AG09319 (cell line): Measurements from ENCODE around the gene MINAR1.

Experiments
- DNase-seq: peaks from one replicate; pipeline ENCODE4 v3.0.0-alpha.2; 2010; ENCODE audit warnings: low read depth; ENCODE audit errors: extremely low read depth
- TF ChIP-seq, protein P1 (sequence below): IDR thresholded peaks from 2 replicates; pipeline ENCODE4 v1.5.1; 2011; ENCODE audit warnings: low read depth, mild to moderate bottlenecking, inconsistent platforms, low read length, moderate library complexity

Gene MINAR1

DNA sequence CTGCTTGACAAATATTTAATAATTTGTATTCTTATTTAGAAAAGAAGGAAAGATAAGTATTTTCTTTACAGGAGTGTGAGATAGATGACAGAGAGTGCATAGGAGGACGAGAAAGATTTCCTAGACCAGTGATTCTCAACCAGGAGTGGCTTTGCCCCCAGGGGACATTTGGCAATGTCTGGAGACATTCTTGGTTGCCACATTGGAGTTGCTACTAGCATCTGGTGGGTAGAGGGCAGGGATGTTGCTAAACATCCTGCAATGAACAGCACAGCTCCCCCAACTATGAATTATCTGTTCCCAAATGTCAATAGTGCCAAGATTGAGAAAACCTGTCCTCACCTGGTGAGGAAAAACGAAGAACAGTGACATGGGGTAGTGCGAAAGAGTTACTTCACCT is 30.8 kb upstream of the MINAR1 start:
- DNase-seq, result no peak
- TF ChIP-seq, protein P1, sequence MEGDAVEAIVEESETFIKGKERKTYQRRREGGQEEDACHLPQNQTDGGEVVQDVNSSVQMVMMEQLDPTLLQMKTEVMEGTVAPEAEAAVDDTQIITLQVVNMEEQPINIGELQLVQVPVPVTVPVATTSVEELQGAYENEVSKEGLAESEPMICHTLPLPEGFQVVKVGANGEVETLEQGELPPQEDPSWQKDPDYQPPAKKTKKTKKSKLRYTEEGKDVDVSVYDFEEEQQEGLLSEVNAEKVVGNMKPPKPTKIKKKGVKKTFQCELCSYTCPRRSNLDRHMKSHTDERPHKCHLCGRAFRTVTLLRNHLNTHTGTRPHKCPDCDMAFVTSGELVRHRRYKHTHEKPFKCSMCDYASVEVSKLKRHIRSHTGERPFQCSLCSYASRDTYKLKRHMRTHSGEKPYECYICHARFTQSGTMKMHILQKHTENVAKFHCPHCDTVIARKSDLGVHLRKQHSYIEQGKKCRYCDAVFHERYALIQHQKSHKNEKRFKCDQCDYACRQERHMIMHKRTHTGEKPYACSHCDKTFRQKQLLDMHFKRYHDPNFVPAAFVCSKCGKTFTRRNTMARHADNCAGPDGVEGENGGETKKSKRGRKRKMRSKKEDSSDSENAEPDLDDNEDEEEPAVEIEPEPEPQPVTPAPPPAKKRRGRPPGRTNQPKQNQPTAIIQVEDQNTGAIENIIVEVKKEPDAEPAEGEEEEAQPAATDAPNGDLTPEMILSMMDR, result no peak

DNA sequence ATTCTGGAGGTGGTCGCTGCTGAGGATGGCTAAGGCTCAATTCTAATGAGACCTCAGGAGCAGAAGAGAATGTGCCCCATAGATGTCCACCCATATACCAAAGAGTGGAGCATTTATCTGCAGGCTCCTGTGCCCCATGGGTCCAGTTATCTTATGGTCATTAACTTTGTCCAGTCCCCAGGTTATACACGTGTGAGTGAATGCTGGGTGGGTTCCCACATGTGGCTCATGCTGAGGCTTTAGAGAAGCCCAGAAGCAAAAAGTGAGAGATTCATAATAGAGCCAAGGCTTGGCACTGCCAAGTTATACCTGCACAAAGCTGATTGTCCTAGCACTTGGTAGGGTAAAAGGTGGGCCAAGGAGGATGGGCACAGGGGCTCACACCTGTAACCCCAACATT is 30.0 kb upstream of the MINAR1 start:
- DNase-seq, result no peak
- TF ChIP-seq, protein P1, result no peak

DNA sequence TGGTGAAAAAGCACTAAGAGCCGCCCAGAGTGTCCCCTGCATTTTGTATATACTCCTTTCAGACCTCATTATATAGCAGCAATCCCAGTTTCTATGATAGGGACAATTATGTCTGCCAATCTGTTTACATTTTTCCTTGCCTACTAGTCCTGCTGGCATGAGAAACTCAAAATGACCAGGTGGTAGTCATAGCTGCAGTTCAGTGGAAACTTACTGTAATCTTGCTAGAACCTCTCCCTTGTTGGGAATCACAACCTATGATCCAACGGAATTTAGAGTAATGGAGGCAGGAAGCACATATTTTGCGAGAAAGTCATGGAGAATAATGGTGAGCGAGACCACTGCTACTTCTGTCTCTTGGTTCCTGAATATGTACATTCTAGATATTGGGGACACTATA is 28.6 kb upstream of the MINAR1 start:
- TF ChIP-seq, protein P1, result no peak
- no peak for DNase-seq

DNA sequence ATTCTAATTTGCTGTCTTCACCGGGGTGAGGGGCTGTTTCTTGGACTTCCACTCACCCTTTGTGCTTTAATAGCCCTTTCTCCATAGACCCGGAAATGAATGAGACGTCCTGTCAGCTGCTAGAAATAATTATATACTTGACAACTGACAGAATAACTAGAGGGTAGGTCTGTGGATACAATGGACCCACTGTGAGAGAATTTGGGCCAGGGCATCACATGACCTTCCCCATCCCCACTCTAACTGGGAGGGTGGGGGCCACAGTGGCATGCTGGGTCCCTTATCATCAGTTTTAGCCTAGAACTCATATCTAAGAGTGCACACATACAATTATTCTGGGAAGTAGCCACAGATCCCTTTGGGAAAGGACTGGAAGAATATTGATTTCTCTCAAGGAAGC is 25.9 kb upstream of the MINAR1 start:
- DNase-seq, result no peak
- TF ChIP-seq, protein P1, result no peak

DNA sequence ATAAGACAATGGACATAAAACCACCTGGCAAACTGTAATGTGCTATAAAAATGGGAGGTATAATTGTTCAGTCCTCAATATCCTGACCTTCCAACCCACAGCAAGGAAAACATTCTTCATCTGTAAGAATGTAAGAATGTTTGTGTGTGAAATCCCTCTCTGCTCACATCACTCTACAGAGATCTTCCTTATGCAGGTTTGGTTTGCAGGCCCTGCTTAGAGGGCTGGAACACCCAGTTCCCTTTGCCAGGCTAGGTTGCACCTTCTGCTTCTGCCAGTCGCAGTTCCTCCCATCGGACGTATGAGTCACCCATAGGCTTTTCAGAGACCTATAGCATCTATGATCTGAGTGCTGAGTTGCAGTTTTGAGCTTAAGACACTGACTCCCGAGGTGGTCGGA is 24.1 kb upstream of the MINAR1 start:
- TF ChIP-seq, protein P1, result no peak
- DNase-seq, result no peak

DNA sequence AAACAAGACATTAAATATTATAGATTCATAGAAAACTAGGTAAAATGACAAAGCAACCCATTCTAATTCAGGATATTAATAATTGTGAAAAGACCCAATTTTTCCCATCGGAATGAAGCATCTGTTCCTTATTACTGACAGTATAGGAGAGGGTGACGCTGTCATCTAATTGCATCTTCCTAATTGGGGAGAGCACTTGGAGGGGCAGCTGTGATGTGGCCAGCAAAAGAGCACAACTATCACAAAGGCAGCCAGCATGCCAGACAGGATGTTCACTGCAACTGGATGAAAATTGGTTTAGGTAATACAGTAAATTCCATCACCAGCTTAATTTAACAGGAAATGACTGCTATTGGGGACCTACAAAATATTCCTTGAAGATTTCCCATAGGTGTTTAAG is 21.9 kb upstream of the MINAR1 start:
- TF ChIP-seq, protein P1, result no peak
- no peak for DNase-seq

DNA sequence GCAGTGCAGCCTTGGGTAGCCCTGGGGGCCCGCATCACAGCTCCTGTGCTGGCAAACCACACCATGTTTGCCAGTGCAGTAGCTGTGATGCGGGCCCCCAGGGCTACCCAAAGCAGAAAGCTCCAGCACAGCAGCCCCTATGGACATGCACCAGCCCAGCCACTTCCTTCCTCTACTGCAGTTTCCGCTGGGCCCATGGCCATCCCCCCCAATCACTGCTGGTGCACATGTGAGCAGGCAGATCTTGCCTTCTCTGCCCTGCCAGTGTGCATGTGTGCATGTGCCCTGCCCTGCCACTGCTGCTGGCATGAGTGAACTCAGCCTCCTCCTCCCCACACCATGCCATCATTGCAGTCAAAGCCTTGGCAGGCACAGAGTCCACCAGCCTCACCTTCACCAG is 20.1 kb upstream of the MINAR1 start:
- TF ChIP-seq, protein P1, result no peak
- DNase-seq, result no peak

DNA sequence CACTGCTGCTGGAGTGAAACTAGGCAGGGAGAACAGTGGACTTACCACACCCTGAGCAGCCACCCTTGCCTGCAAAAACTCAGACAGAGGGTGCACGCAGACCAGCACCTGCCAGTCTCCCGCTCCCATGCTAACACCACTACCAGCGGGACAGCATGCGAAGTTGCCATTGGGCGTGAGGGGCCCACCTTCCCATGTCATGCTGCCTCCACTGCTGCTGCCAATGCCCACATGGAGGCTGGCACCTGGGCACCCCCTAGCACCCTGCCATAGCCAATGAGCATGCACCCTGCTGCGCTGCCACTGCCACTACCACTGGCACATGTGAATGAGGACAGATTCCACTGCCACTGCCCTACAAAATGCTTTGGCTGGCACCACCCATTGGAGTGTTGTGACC is 19.7 kb upstream of the MINAR1 start:
- TF ChIP-seq, protein P1, result no peak

More for the DNA sequence above, 19.7 kb upstream of the MINAR1 start:
- no peak for DNase-seq
